Measurements from ENCODE around the gene HOXC10.

HOXC10 gene

DNA sequence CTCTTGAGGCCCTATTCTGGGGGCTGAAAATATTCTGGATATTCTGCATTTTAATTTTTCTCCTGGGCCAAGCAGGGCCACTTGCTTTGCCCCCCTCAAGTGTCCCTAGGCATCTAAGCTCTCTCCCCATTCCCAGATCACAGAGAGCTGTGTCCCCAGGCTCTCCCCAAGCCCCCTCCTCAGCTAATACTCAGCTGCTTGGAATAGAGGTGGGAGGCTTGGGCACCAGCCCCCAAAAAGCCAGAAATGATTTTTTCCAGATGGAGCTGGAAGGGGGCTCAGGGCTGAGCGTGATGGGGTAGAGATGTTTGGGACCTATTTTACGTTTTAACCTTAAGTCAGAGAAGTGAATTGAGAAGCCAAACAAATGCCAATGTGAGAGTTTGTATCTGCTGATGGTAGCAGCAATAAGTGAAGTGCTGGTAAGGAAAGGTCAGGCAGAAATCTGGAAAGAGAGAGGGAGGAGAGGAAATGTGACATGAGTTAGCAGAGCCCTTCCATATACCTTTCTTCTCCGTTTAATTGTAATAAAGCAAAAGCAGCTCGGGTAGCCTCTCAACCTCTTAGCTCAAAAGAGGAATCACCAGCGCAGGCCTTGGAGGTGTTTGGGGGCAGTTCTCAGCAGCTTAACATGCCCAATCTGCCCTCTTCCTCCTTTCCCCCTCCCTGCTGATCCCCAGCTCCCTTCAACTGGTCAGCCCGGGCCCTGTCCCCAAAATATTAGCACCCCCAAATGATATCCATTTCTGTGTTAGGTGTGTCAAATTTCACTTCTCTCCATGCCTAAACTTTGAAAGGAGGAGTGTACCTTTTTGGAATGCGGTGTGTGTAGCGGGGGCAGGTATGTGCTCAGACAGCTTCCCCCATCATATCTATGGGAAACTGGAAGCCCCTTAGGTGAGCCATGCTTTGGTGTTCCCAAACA is 38.3 kb downstream of the HOXC10 start:
- Histone ChIP-seq H3K27ac (ENCODE audit: low read depth, low read length) (no peak overlapping the region), H3K23ac (ENCODE audit: low read length) (no peak overlapping the region), H3K79me1 (ENCODE audit: low read length) (no peaks in the 10 kb centered on the region), H4K5ac (ENCODE audit: low read length) (no peak overlapping the region), H3K9ac (ENCODE audit: low read length) (no peak overlapping the region), H3K4me1 (ENCODE audit: control insufficient read depth, low read depth, low read length) (peaks cover 2% of the 10 kb centered on the region), H3K4me3 (ENCODE audit: low read length) (no peak overlapping the region), H2BK5ac (ENCODE audit: low read length) (no peak overlapping the region), H3K79me2 (ENCODE audit: control insufficient read depth, insufficient read depth, low read length) (no peaks in the 10 kb centered on the region), H3K36me3 (ENCODE audit: control insufficient read depth, insufficient read depth, low read length) (no peaks in the 10 kb centered on the region), H3K4ac (ENCODE audit: low read depth, low read length) (no peak overlapping the region), H4K8ac (ENCODE audit: low read depth, low read length) (no peak overlapping the region), H3K27me3 (ENCODE audit: insufficient read depth, low read length, poor library complexity) (peaks cover 91% of the 10 kb centered on the region), H2BK120ac (ENCODE audit: low read depth, low read length) (no peak overlapping the region), H3K56ac (ENCODE audit: low read length) (no peak overlapping the region), H2BK15ac (replicated peaks; ENCODE audit: low read depth) (no peak overlapping the region), H3K18ac (ENCODE audit: low read length) (no peak overlapping the region), H2AK5ac (ENCODE audit: low read length) (no peak overlapping the region), H3K4me2 (ENCODE audit: low read length) (no peak overlapping the region)
- no CpG with 5 or more reads among the region's 8 CpGs for WGBS (ENCODE audit: extremely low coverage, insufficient coverage, low lambda C conversion rate)
- no peak for DNase-seq

DNA sequence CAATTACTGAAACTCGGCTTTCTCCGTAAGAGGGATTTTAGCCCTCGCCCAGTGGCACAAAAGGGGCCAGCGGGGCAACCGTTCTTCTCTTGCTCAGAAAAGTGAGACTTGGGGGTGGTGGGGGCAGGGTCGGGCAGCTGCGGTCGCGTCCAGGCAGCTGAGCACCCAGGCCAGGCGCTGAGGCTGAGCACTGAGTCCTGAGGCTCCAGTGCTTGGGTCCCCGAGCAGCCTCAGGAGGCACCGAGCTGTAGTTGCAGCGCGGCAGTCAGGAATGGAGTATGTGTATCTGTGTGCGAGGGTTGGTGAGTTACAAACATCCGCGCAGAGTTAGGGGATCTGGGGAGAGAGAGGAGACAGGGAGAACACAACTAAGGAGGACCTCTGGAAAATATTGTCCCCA is 39.2 kb downstream of the HOXC10 start:
- H3K4ac ChIP-seq (ENCODE audit: low read depth, low read length): no peak overlapping the region
- no peak for DNase-seq

DNA sequence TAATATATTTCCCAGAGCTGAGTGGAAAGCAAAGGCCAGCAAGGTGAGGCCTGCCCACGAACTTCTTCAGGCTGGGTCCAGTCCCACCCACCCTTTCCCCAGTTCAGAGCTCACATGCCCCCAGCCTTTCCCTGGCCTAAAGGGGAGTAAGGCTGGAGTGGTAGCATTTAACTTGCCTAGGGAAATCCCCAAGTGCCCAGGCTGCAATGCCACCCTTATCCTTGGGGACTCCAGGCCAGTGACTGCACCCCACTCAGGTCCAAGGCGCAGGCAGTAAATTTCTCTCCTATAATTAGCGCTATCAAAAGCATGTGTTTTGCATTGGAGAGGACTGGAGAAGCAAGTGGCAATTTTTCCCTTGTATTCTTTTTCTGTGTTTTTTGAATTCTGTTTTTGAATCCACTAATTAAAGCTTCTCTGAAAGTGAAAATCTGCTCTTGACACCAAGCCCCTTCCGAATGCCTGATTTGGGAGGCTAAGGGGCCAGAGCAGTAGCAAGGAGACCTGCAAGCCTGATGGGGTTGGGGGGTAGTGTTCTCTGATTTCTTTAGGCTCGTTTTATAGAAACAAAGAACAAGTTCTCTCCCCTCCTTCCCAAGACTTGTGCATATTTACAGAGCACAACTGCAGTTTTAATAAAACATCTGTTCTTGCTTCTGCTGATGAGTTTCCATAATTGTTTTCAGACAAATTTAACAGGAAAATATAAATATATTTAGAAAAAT is 39.8 kb downstream of the HOXC10 start:
- Histone ChIP-seq H3K9ac (ENCODE audit: low read length) (no peak overlapping the region), H3K18ac (ENCODE audit: low read length) (no peak overlapping the region), H2BK5ac (ENCODE audit: low read length) (no peak overlapping the region), H2AK5ac (ENCODE audit: low read length) (no peak overlapping the region), H3K4me1 (ENCODE audit: control insufficient read depth, low read depth, low read length) (no peaks in the 10 kb centered on the region), H3K4me2 (ENCODE audit: low read length) (no peak overlapping the region), H3K79me1 (ENCODE audit: low read length) (no peaks in the 10 kb centered on the region), H3K4ac (ENCODE audit: low read depth, low read length) (no peak overlapping the region), H3K56ac (ENCODE audit: low read length) (no peak overlapping the region), H2BK15ac (replicated peaks; ENCODE audit: low read depth) (no peak overlapping the region), H2BK120ac (ENCODE audit: low read depth, low read length) (no peak overlapping the region), H3K23ac (ENCODE audit: low read length) (no peak overlapping the region), H3K27me3 (ENCODE audit: insufficient read depth, low read length, poor library complexity) (peaks cover 94% of the 10 kb centered on the region), H4K8ac (ENCODE audit: low read depth, low read length) (no peak overlapping the region), H4K5ac (ENCODE audit: low read length) (no peak overlapping the region), H3K4me3 (ENCODE audit: low read length) (no peak overlapping the region), H3K79me2 (ENCODE audit: control insufficient read depth, insufficient read depth, low read length) (no peaks in the 10 kb centered on the region), H3K27ac (ENCODE audit: low read depth, low read length) (no peak overlapping the region), H3K36me3 (ENCODE audit: control insufficient read depth, insufficient read depth, low read length) (no peaks in the 10 kb centered on the region)
- no CpG with 5 or more reads among the region's 5 CpGs for WGBS (ENCODE audit: extremely low coverage, insufficient coverage, low lambda C conversion rate)
- DNase-seq: no peak

More for the DNA sequence above, 39.2 kb downstream of the HOXC10 start:
- no peaks in the 10 kb centered on the region for H3K79me1 ChIP-seq (ENCODE audit: low read length)
- H3K79me2 ChIP-seq (ENCODE audit: control insufficient read depth, insufficient read depth, low read length): no peaks in the 10 kb centered on the region
- no peak overlapping the region for H4K5ac ChIP-seq (ENCODE audit: low read length)
- H2AK5ac ChIP-seq (ENCODE audit: low read length): no peak overlapping the region
- no peak overlapping the region for H3K56ac ChIP-seq (ENCODE audit: low read length)
- WGBS (ENCODE audit: extremely low coverage, insufficient coverage, low lambda C conversion rate): no CpG with 5 or more reads among the region's 17 CpGs
- no peak overlapping the region for H2BK15ac ChIP-seq (replicated peaks; ENCODE audit: low read depth)
- H3K27ac ChIP-seq (ENCODE audit: low read depth, low read length): no peak overlapping the region
- H3K4me3 ChIP-seq (ENCODE audit: low read length): no peak overlapping the region
- H3K9ac ChIP-seq (ENCODE audit: low read length): no peak overlapping the region
- no peak overlapping the region for H3K23ac ChIP-seq (ENCODE audit: low read length)
- no peak overlapping the region for H3K18ac ChIP-seq (ENCODE audit: low read length)
- no peaks in the 10 kb centered on the region for H3K4me1 ChIP-seq (ENCODE audit: control insufficient read depth, low read depth, low read length)
- H4K8ac ChIP-seq (ENCODE audit: low read depth, low read length): no peak overlapping the region
- no peak overlapping the region for H3K4me2 ChIP-seq (ENCODE audit: low read length)
- peaks cover 95% of the 10 kb centered on the region for H3K27me3 ChIP-seq (ENCODE audit: insufficient read depth, low read length, poor library complexity)
- H2BK120ac ChIP-seq (ENCODE audit: low read depth, low read length): no peak overlapping the region
- no peaks in the 10 kb centered on the region for H3K36me3 ChIP-seq (ENCODE audit: control insufficient read depth, insufficient read depth, low read length)
- H2BK5ac ChIP-seq (ENCODE audit: low read length): no peak overlapping the region

- no peak for DNase-seq
- WGBS (ENCODE audit: extremely low coverage, insufficient coverage, low lambda C conversion rate): no CpG with 5 or more reads among the region's 7 CpGs
- H3K23ac ChIP-seq (ENCODE audit: low read length): no peak overlapping the region
- no peaks in the 10 kb centered on the region for H3K79me2 ChIP-seq (ENCODE audit: control insufficient read depth, insufficient read depth, low read length)
- H3K36me3 ChIP-seq (ENCODE audit: control insufficient read depth, insufficient read depth, low read length): no peaks in the 10 kb centered on the region
- no peak overlapping the region for H3K4ac ChIP-seq (ENCODE audit: low read depth, low read length)
- H3K9ac ChIP-seq (ENCODE audit: low read length): no peak overlapping the region
- H2BK15ac ChIP-seq (replicated peaks; ENCODE audit: low read depth): no peak overlapping the region
- no peak overlapping the region for H3K56ac ChIP-seq (ENCODE audit: low read length)
- H2AK5ac ChIP-seq (ENCODE audit: low read length): no peak overlapping the region
- H3K27me3 ChIP-seq (ENCODE audit: insufficient read depth, low read length, poor library complexity): peaks cover 92% of the 10 kb centered on the region
- no peaks in the 10 kb centered on the region for H3K79me1 ChIP-seq (ENCODE audit: low read length)
- H3K4me1 ChIP-seq (ENCODE audit: control insufficient read depth, low read depth, low read length): no peaks in the 10 kb centered on the region
- H2BK120ac ChIP-seq (ENCODE audit: low read depth, low read length): no peak overlapping the region
- H4K8ac ChIP-seq (ENCODE audit: low read depth, low read length): no peak overlapping the region
- H3K4me2 ChIP-seq (ENCODE audit: low read length): no peak overlapping the region
- H3K4me3 ChIP-seq (ENCODE audit: low read length): no peak overlapping the region
- no peak overlapping the region for H3K18ac ChIP-seq (ENCODE audit: low read length)
- no peak overlapping the region for H2BK5ac ChIP-seq (ENCODE audit: low read length)
- H4K5ac ChIP-seq (ENCODE audit: low read length): no peak overlapping the region
- no peak overlapping the region for H3K27ac ChIP-seq (ENCODE audit: low read depth, low read length)
Observed at GRCh38 chr12:54025499-54026405, 40.8 kb downstream of the HOXC10 start.

DNA sequence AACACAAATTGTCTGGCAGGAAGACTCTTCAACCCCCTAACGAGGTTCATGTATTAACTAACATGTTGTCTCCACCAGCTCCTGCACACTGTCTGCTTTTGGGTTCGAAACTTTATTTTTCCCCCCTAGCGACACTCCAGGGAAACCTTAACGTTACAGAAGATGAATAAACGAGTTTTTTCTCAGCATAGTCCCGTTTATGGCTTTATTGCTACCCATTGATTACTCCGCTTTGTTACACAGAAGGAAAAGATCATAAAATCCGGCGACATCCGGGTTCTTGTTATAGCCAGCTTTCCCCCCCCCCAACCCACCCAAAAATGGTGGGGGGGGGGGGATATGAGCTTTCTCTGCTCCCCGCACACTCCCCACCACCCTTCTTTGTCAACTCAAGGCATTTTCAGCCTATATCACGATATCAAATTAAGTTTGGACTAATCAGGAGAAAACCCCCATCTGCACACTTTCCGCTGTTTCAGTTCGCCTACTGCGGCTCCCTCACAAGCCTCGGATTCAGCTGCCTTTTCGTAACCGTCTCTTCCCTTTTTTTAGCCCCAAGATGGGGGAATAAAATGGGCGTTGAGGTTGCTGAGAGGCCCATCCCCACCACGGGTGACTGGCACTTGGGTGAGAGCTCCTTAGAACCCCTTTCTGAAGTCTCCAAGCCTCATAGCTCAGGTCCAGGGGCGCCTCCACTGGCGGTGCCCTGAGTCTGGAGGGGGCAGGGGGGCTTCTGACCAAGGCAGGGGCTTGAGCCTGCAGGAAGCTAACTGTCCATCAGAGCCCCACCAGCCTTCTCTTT is 41.9 kb downstream of the HOXC10 start:
- Histone ChIP-seq H2BK120ac (ENCODE audit: low read depth, low read length) (no peak overlapping the region), H3K36me3 (ENCODE audit: control insufficient read depth, insufficient read depth, low read length) (no peaks in the 10 kb centered on the region), H3K4ac (ENCODE audit: low read depth, low read length) (no peak overlapping the region), H3K4me2 (ENCODE audit: low read length) (no peak overlapping the region), H3K79me2 (ENCODE audit: control insufficient read depth, insufficient read depth, low read length) (no peaks in the 10 kb centered on the region), H3K56ac (ENCODE audit: low read length) (no peak overlapping the region), H3K9ac (ENCODE audit: low read length) (no peak overlapping the region), H2BK5ac (ENCODE audit: low read length) (no peak overlapping the region), H3K79me1 (ENCODE audit: low read length) (no peaks in the 10 kb centered on the region), H3K4me1 (ENCODE audit: control insufficient read depth, low read depth, low read length) (no peaks in the 10 kb centered on the region), H2AK5ac (ENCODE audit: low read length) (no peak overlapping the region), H3K18ac (ENCODE audit: low read length) (no peak overlapping the region), H3K23ac (ENCODE audit: low read length) (no peak overlapping the region), H4K5ac (ENCODE audit: low read length) (no peak overlapping the region), H2BK15ac (replicated peaks; ENCODE audit: low read depth) (no peak overlapping the region), H4K8ac (ENCODE audit: low read depth, low read length) (no peak overlapping the region), H3K4me3 (ENCODE audit: low read length) (no peak overlapping the region), H3K27me3 (ENCODE audit: insufficient read depth, low read length, poor library complexity) (peaks cover 92% of the 10 kb centered on the region), H3K27ac (ENCODE audit: low read depth, low read length) (no peak overlapping the region)
- no CpG with 5 or more reads among the region's 22 CpGs for WGBS (ENCODE audit: extremely low coverage, insufficient coverage, low lambda C conversion rate)
- no peak for DNase-seq
